Vagina (tissue), 2 donors: Measurements from ENCODE around the gene DNLZ.

ENCODE experiments used
- CTCF ChIP-seq, 3 experiments: fragments of 450-650 bp in 2 of 3; fragments of 200-600 bp in 1 of 3; sonication (generic) in 1 of 3; IDR thresholded peaks; one replicate each; pipeline ENCODE4 v1.5.1; 2017 to 2019; ENCODE audit warnings: antibody characterized with exemption in 3 of 3, mild to moderate bottlenecking in 2 of 3, moderate library complexity in 2 of 3
- POLR2AphosphoS5 ChIP-seq, 2 donors: sonication (generic); formaldehyde crosslinking; IDR thresholded peaks; one replicate each; pipeline ENCODE4 v1.9.0; 2017; ENCODE audit warnings: antibody characterized with exemption in 2 of 2, mild to moderate bottlenecking in 2 of 2, low read depth in 1 of 2; ENCODE audit not compliant: insufficient read depth in 1 of 2

DNA sequence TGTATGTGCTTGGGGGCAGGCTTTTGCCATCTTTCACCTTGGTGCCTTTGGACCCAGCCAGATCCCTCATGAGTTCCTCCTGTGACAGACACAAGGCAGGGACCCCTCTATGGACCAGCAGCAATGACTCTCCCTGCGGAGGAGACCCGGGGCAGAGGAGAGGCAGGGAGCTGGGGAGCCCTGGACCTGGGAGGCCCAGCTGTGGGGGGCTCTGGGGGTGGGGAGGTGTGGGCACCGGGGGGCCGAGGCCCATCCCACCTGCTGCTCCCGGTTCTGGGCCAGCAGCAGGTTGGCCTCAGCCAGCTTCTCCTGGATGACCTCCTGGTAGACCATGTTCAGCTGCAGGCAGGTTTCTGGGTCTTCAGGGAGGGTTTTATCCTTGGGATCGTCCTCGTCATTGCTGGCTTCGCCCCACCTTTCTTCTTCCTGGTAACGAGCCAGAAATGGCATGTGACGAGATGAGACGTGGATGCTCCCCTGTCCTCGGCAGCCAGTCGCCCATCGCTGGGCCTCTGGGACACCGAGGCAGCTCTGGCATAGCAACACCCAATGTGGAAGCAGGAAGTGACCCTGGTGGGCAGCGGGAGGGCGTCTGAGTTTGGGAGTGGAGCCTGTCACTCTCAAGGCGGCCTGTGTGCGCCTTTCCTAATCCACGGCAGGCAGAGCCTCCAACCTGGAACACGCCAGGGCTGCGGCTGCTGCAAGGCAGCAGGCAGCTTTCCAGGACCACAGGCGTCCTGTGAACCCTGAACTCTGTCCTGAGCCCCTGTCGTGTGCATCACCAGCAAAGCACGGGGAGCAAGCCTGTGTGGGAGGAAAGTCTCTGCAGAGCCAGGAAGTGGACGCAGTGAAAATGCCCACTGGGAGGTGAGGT, 32.0 kb upstream of the DNLZ start:
- no peak for TF ChIP-seq CTCF (IDR thresholded peaks at IDR 0.05)
- TF ChIP-seq POLR2AphosphoS5 (IDR thresholded peaks at IDR 0.05; ENCODE audit: insufficient read depth in 1 of 2, low read depth in 1 of 2), result no peak
